ENCODE measurements around the gene ADI1.

GRCh38 chr2:3488061-3488531 is 31.2 kb downstream of the ADI1 start:
- TF ChIP-seq CEBPB (IDR thresholded peaks at IDR 0.05) (no peak), EGR1 (IDR thresholded peaks at IDR 0.05) (no peak), CREB1 (IDR thresholded peaks at IDR 0.05; ENCODE audit: low read depth) (no peak), EP300 (IDR thresholded peaks at IDR 0.05; ENCODE audit: borderline replicate concordance) (no peak), REST (IDR thresholded peaks at IDR 0.05; ENCODE audit: low read depth) (no peak)

Measured in Ishikawa (cell line).